OCI-LY7 (cell line): ENCODE results near the gene NSMF. TPM values are rescaled to one million over a fixed set of nuclear protein-coding genes. Genes with fewer than 3 reads are reported as not detected.
"Not testable (repeated sequence)": the region's sequence is repeated elsewhere in the genome, so short reads cannot be mapped to it uniquely, and the experiment has no call there.

Experiments
- BruUV-seq: library from RNA; stranded (reverse); fragments of 400-500 nt; replicated peaks from 2 replicates; lab custom pipeline; 2021; lab: Mats Ljungman, UMichigan
- CTCF ChIA-PET: fragments of 300-600 bp; sonication (Branson Sonifier 250); formaldehyde crosslinking; loops from one replicate; lab custom pipeline; 2022; ENCODE audit warnings: antibody characterized with exemption; ENCODE audit not compliant: unreplicated experiment; lab: Charles Lee
- POLR2A ChIA-PET: fragments of 300-600 bp; sonication (Branson Sonifier 250); formaldehyde crosslinking; loops from one replicate; lab custom pipeline; 2022; ENCODE audit warnings: antibody characterized with exemption; lab: Charles Lee
- DNase-seq: peaks from one replicate; pipeline ENCODE4 v3.0.0-alpha.2; 2015; ENCODE audit warnings: low spot score
- H2AFZ ChIP-seq: fragments of 200-600 bp; sonication (generic), shearing (Covaris generic); 2 replicates; pipeline ENCODE4 v1.6.1; 2014; ENCODE audit warnings: mild to moderate bottlenecking, antibody characterized with exemption, low read length, moderate library complexity
- H3K27ac ChIP-seq: fragments of 200-600 bp; sonication (generic); 2 replicates; pipeline ENCODE4 v1.5.1; 2014; ENCODE audit warnings: mixed run types, low read depth, mild to moderate bottlenecking, moderate library complexity, low read length, inconsistent platforms; ENCODE audit not compliant: poor library complexity, severe bottlenecking
- H3K36me3 ChIP-seq: fragments of 200-600 bp; sonication (generic); 2 replicates; pipeline ENCODE4 v1.6.1; 2014; ENCODE audit warnings: mild to moderate bottlenecking, antibody characterized with exemption, low read length, moderate library complexity, mixed read lengths; ENCODE audit not compliant: insufficient read depth
- H3K4me1 ChIP-seq: fragments of 200-600 bp; sonication (generic); 2 replicates; pipeline ENCODE4 v1.5.1; 2014; ENCODE audit warnings: mild to moderate bottlenecking, low read length; ENCODE audit not compliant: insufficient read depth, poor library complexity, severe bottlenecking
- H3K4me2 ChIP-seq: fragments of 200-600 bp; sonication (generic); 2 replicates; pipeline ENCODE4 v1.6.1; 2014; ENCODE audit warnings: mild to moderate bottlenecking, low read length
- H3K4me3 ChIP-seq: fragments of 200-600 bp; sonication (generic); 2 replicates; pipeline ENCODE4 v1.5.1; 2014; ENCODE audit warnings: mild to moderate bottlenecking, low read depth, low read length; ENCODE audit not compliant: poor library complexity, severe bottlenecking
- H3K79me2 ChIP-seq: fragments of 200-600 bp; sonication (generic); 2 replicates; pipeline ENCODE4 v1.6.1; 2016; ENCODE audit warnings: low read depth, mild to moderate bottlenecking, low read length, moderate library complexity, mixed read lengths; ENCODE audit not compliant: insufficient read depth
- H3K9me2 ChIP-seq: fragments of 200-600 bp; sonication (generic); 2 replicates; pipeline ENCODE4 v1.6.1; 2016; ENCODE audit warnings: mild to moderate bottlenecking, low read length, mixed read lengths; ENCODE audit not compliant: insufficient read depth
- H3K9me3 ChIP-seq: fragments of 200-600 bp; sonication (generic); 2 replicates; pipeline ENCODE4 v1.6.1; 2014; ENCODE audit warnings: mild to moderate bottlenecking, mixed run types, low read length, mixed read lengths
- H4K20me1 ChIP-seq: fragments of 200-600 bp; sonication (generic); 2 replicates; pipeline ENCODE4 v1.6.1; 2014; ENCODE audit warnings: mild to moderate bottlenecking, antibody characterized with exemption, low read length, moderate library complexity, mixed read lengths; ENCODE audit not compliant: insufficient read depth
- EZH2phosphoT487 ChIP-seq: fragments of 200-600 bp; sonication (generic); IDR thresholded peaks from 2 replicates; pipeline ENCODE4 v1.6.1; 2018; ENCODE audit warnings: low read depth, borderline replicate concordance, mild to moderate bottlenecking, mixed run types, antibody characterized with exemption, low read length, moderate library complexity, mixed read lengths
- intact Hi-C: fragments of 100-400 bp; cut with micrococcal nuclease; formaldehyde crosslinking; loops from one replicate; pipeline ENCODE4 v1.10.0; 2022; ENCODE audit not compliant: unreplicated experiment
- total RNA-seq, 2 experiments: library from RNA; depleted of rRNA in 1 of 2; stranded (reverse); fragments of >200 nt in 1 of 2; shearing (Covaris generic) in 1 of 2; gene quantifications; 2 replicates each; pipeline ENCODE4 v1.2.3, GENCODE V29; 2014 to 2022
- TF ChIP-seq, protein P1 (sequence below): fragments of 200-600 bp; sonication (generic); conservative IDR thresholded peaks from 2 replicates; pipeline ENCODE4 v1.5.1; 2014; ENCODE audit warnings: mild to moderate bottlenecking, antibody characterized with exemption, low read length, moderate library complexity, mixed read lengths

NSMF gene
- total RNA-seq, 2 experiments from 2014 or later = 20.3 to 29.8 TPM

DNA sequence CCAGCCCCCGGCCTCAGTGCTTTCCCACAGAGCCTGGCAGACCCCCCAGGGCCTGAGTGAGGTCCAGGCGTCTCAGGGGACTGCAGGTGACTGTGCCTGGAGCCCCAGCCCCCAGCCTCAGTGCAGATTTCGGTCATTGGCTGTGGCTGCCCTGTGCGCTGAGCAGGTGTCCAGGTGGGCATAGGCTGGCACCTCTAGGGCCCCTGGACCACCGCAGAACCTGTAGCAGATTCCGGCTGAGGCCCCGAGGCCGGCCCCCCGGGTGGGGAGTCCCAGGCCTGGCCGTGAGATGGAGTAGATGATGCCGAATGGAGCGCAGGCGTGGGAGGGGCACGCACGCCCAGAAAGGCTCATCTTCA is 48.3 kb downstream of the NSMF start:
- Histone ChIP-seq H3K79me2 (no peaks in the 10 kb centered on the region), H3K4me3 (no peak overlapping the region), H3K9me3 (no peaks in the 10 kb centered on the region), H3K4me2 (no peak overlapping the region), H3K9me2 (no peaks in the 10 kb centered on the region), H4K20me1 (no peaks in the 10 kb centered on the region), H3K4me1 (peaks cover 8% of the 10 kb centered on the region), H3K27ac (no peak overlapping the region), H3K36me3 (no peaks in the 10 kb centered on the region), H2AFZ (no peak overlapping the region)
- no peak for TF ChIP-seq EZH2phosphoT487
- TF ChIP-seq, protein P1, sequence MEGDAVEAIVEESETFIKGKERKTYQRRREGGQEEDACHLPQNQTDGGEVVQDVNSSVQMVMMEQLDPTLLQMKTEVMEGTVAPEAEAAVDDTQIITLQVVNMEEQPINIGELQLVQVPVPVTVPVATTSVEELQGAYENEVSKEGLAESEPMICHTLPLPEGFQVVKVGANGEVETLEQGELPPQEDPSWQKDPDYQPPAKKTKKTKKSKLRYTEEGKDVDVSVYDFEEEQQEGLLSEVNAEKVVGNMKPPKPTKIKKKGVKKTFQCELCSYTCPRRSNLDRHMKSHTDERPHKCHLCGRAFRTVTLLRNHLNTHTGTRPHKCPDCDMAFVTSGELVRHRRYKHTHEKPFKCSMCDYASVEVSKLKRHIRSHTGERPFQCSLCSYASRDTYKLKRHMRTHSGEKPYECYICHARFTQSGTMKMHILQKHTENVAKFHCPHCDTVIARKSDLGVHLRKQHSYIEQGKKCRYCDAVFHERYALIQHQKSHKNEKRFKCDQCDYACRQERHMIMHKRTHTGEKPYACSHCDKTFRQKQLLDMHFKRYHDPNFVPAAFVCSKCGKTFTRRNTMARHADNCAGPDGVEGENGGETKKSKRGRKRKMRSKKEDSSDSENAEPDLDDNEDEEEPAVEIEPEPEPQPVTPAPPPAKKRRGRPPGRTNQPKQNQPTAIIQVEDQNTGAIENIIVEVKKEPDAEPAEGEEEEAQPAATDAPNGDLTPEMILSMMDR = no peak
- POLR2A ChIA-PET = interaction anchor here (0.6 kb wide), 1 partner anchor 423 kb away, joined by 6 read pairs; no protein-coding TSS in a partner anchor
- CTCF ChIA-PET = no interaction called here
- DNase-seq = no peak
- no TSS peak for BruUV-seq
- intact Hi-C loops = loop anchor here (10.0 kb wide), 1 partner anchor 86 kb away; no protein-coding TSS in a partner anchor

DNA sequence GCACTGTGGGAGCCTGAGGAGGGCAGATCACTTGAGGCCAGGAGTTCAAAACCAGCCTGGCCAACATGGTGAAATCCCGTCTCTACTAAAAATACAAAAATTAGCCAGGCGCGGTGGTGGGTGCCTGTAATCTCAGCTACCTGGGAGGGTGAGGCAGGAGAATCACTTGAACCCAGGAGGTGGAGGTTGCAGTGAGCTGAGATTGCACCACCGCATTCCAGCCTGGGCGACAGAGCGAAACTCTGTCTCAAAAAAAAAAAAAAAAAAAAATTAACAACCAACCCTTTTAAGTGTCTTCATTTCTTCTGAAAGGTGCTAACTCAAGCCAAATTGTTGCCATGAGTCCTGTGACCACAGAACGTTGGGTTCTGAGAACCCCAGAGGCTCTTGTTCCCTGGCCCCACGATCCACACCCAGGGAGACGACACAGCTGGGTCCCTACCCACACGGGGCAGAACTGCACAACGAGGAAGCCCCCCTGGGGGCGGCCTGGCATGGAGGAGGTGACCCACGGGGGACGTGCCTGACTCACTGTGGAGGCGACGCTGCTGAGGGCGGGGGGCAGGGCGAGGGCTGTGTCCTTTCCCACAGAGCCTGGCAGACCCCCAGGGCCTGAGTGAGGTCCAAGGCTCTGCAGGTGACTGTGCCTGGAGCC is 48.8 kb downstream of the NSMF start:
- H3K79me2 ChIP-seq, H3K4me3 ChIP-seq, H3K4me2 ChIP-seq, CTCF ChIA-PET, H3K27ac ChIP-seq, DNase-seq, H2AFZ ChIP-seq, H3K9me3 ChIP-seq, H3K9me2 ChIP-seq, H3K36me3 ChIP-seq, H3K4me1 ChIP-seq, BruUV-seq, H4K20me1 ChIP-seq: not testable (repeated sequence)
- intact Hi-C loops = loop anchor here (10.0 kb wide), 1 partner anchor 86 kb away; no protein-coding TSS in a partner anchor
- POLR2A ChIA-PET = interaction anchor here (0.6 to 0.7 kb wide), 2 partner anchors 124 to 422 kb away, joined by 3 to 6 read pairs; no protein-coding TSS in a partner anchor

DNA sequence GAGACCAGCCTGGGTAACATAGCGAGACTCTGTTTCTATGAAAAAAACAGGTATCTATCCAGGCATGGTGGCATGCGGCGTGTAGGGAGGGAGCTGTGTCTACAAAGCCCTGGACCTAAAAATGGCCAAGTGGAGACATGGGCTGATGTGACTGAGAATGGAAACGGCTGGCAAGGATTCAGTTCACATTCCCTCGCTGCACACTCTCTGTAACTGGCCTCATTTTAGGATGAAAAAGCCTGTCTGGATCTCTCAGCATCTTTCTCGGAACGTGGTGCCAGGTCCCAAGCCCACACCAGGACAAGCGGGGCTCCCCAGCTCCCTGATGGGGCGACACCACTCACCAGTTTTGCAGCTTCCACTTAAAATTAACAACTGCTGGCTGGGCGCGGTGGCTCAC is 49.6 kb downstream of the NSMF start:
- Histone ChIP-seq H2AFZ (no peak overlapping the region), H3K4me1 (peaks cover 8% of the 10 kb centered on the region), H3K27ac (no peak overlapping the region), H3K4me3 (no peak overlapping the region), H3K9me2 (no peaks in the 10 kb centered on the region), H3K36me3 (no peaks in the 10 kb centered on the region), H3K79me2 (no peaks in the 10 kb centered on the region), H4K20me1 (no peaks in the 10 kb centered on the region), H3K9me3 (no peaks in the 10 kb centered on the region), H3K4me2 (no peak overlapping the region)
- intact Hi-C loops = no loop called here
- TF ChIP-seq EZH2phosphoT487 = no peak
- TF ChIP-seq, protein P1 = no peak
- DNase-seq = no peak
- BruUV-seq = no TSS peak
- ChIA-PET POLR2A (interaction anchor here (0.7 kb wide), 1 partner anchor 123 kb away, joined by 3 read pairs; no protein-coding TSS in a partner anchor), CTCF (no interaction called here)
